HCT116 (cell line): ENCODE measurements around the gene DDX24. TPM values are rescaled to one million over a fixed set of nuclear protein-coding genes. Genes with fewer than 3 reads are reported as not detected.

ENCODE experiments used
- ATAC-seq: fragments of 200-7000 bp; cut with Tn5 transposase; 2 replicates; pipeline ENCODE4 v1.9.1; 2020; ENCODE audit warnings: mild to moderate bottlenecking, moderate library complexity
- BruUV-seq: library from RNA; stranded (reverse); fragments of 400-500 nt; replicated peaks from 2 replicates; lab custom pipeline; 2021; lab: Mats Ljungman, UMichigan
- CTCF ChIA-PET: fragments of 300-600 bp; sonication (Branson Sonifier 250); formaldehyde crosslinking; loops from one replicate; lab custom pipeline; 2021; ENCODE audit warnings: antibody characterized with exemption; lab: Charles Lee
- POLR2A ChIA-PET: fragments of 300-600, 350-600 bp; sonication (Branson Sonifier 250); formaldehyde crosslinking; loops from one replicate; lab custom pipeline; 2021; ENCODE audit warnings: antibody characterized with exemption; lab: Charles Lee
- RAD21 ChIA-PET, 2 experiments: fragments of 300-600 bp; sonication (Branson Sonifier 250); formaldehyde crosslinking; loops; one replicate each; lab custom pipeline; 2023; ENCODE audit warnings: low total read pairs in 2 of 2; ENCODE audit not compliant: uncharacterized antibody in 2 of 2, unreplicated experiment in 2 of 2, low non-redundant PET in 1 of 2; lab: Charles Lee
- DNase-seq: peaks from one replicate; pipeline ENCODE4 v3.0.0-alpha.2; 2010; ENCODE audit warnings: low read depth, low spot score
- H2AFZ ChIP-seq: fragments of 200-600 bp; shearing (Covaris generic), sonication (generic); 2 replicates; pipeline ENCODE4 v1.6.1; 2017; ENCODE audit warnings: low read depth, mixed run types, mixed read lengths, antibody characterized with exemption, low read length; ENCODE audit not compliant: poor library complexity, severe bottlenecking
- H3K27ac ChIP-seq: 2 replicates; pipeline ENCODE4 v1.5.1; 2012; ENCODE audit warnings: low read depth, low read length
- H3K27me3 ChIP-seq: fragments of 200-600 bp; sonication (generic); 2 replicates; pipeline ENCODE4 v1.6.1; 2016; ENCODE audit warnings: mixed run types, low read length, mixed read lengths; ENCODE audit not compliant: insufficient read depth
- H3K36me3 ChIP-seq, 2 experiments: fragments of 200-500 bp in 1 of 2; fragments of 200-600 bp in 1 of 2; sonication (Bioruptor generic) in 1 of 2; sonication (generic) in 1 of 2; 2 replicates each; pipeline versions ENCODE4 v1.5.1 to v1.6.1; 2014 to 2016; ENCODE audit warnings: low read length in 2 of 2, inconsistent platforms in 1 of 2, mixed read lengths in 1 of 2, mixed run types in 1 of 2; ENCODE audit not compliant: insufficient read depth in 2 of 2, control insufficient read depth in 1 of 2
- H3K4me1 ChIP-seq, 2 experiments: fragments of 200-600 bp in 1 of 2; sonication (generic) in 1 of 2; 2 replicates each; pipeline versions ENCODE4 v1.5.1 to v1.6.1; 2012 to 2017; ENCODE audit warnings: low read length in 2 of 2, inconsistent platforms in 1 of 2, mild to moderate bottlenecking in 1 of 2, mixed read lengths in 1 of 2, mixed run types in 1 of 2, moderate library complexity in 1 of 2; ENCODE audit not compliant: insufficient read depth in 2 of 2, control insufficient read depth in 1 of 2
- H3K4me2 ChIP-seq: fragments of 200-600 bp; sonication (generic); 2 replicates; pipeline ENCODE4 v1.6.1; 2017; ENCODE audit warnings: mixed run types, low read length, mixed read lengths
- H3K4me3 ChIP-seq, 2 experiments: fragments of 200-600 bp in 1 of 2; sonication (generic) in 1 of 2; replicated peaks in 1 of 2; 2 replicates each; pipeline ENCODE4 v1.5.1; 2011 to 2016; ENCODE audit warnings: low read length in 2 of 2, control low read depth in 1 of 2, low read depth in 1 of 2, mild to moderate bottlenecking in 1 of 2, mixed read lengths in 1 of 2, mixed run types in 1 of 2
- H3K79me2 ChIP-seq: fragments of 200-600 bp; sonication (generic); 2 replicates; pipeline ENCODE4 v1.6.1; 2017; ENCODE audit warnings: mild to moderate bottlenecking, mixed run types, low read length, moderate library complexity, mixed read lengths; ENCODE audit not compliant: insufficient read depth
- H3K9ac ChIP-seq: fragments of 200-600 bp; sonication (generic); 2 replicates; pipeline ENCODE4 v1.6.1; 2016; ENCODE audit warnings: low read length, mixed read lengths
- H3K9me2 ChIP-seq: fragments of 200-600 bp; sonication (generic), shearing (Covaris generic); 2 replicates; pipeline ENCODE4 v1.6.1; 2017; ENCODE audit warnings: mixed run types, mild to moderate bottlenecking, moderate library complexity; ENCODE audit not compliant: insufficient read depth
- H3K9me3 ChIP-seq, 2 experiments: fragments of 200-500 bp in 1 of 2; fragments of 200-600 bp in 1 of 2; sonication (Bioruptor generic) in 1 of 2; sonication (generic) in 1 of 2; 2 replicates each; pipeline ENCODE4 v1.6.1; 2014 to 2017; ENCODE audit warnings: low read length in 2 of 2, mixed read lengths in 2 of 2, inconsistent platforms in 1 of 2, low read depth in 1 of 2, mild to moderate bottlenecking in 1 of 2, mixed run types in 1 of 2, moderate library complexity in 1 of 2; ENCODE audit not compliant: control insufficient read depth in 1 of 2, insufficient read depth in 1 of 2
- H4K20me1 ChIP-seq: fragments of 200-600 bp; sonication (generic), shearing (Covaris generic); 2 replicates; pipeline ENCODE4 v1.6.1; 2017; ENCODE audit warnings: mixed run types, mild to moderate bottlenecking, moderate library complexity; ENCODE audit not compliant: insufficient read depth
- ATF3 ChIP-seq: IDR thresholded peaks from 2 replicates; pipeline ENCODE4 v1.6.1; 2012
- CBX3 ChIP-seq: IDR thresholded peaks from 2 replicates; pipeline ENCODE4 v1.6.1; 2012; ENCODE audit warnings: low read depth
- CTCF ChIP-seq, 3 experiments: fragments of 200-600 bp in 1 of 3; sonication (generic) in 1 of 3; IDR thresholded peaks in 2 of 3; conservative IDR thresholded peaks in 1 of 3; 2 replicates each; pipeline ENCODE4 v1.5.1; 2012 to 2017; ENCODE audit warnings: low read depth in 2 of 3, low read length in 2 of 3, antibody characterized with exemption in 1 of 3, borderline replicate concordance in 1 of 3, control low read depth in 1 of 3, mild to moderate bottlenecking in 1 of 3, mixed read lengths in 1 of 3, mixed run types in 1 of 3, moderate library complexity in 1 of 3; ENCODE audit not compliant: insufficient read depth in 1 of 3
- EGR1 ChIP-seq: IDR thresholded peaks from 2 replicates; pipeline ENCODE4 v1.6.1; 2012; ENCODE audit warnings: low read depth
- EZH2phosphoT487 ChIP-seq: fragments of 200-600 bp; IDR thresholded peaks from 2 replicates; pipeline ENCODE4 v1.6.1; 2018; ENCODE audit warnings: antibody characterized with exemption, borderline replicate concordance
- FOSL1 ChIP-seq: IDR thresholded peaks from 2 replicates; pipeline ENCODE4 v1.6.1; 2012; ENCODE audit warnings: low read depth
- JUND ChIP-seq: IDR thresholded peaks from 2 replicates; pipeline ENCODE4 v1.6.1; 2012
- MAX ChIP-seq: IDR thresholded peaks from 2 replicates; pipeline ENCODE4 v1.6.1; 2012
- POLR2A ChIP-seq: IDR thresholded peaks from 2 replicates; pipeline ENCODE4 v1.7.0; 2011; ENCODE audit warnings: borderline replicate concordance; ENCODE audit not compliant: insufficient read depth, insufficient read length; ENCODE audit errors: extremely low read depth
- POLR2AphosphoS5 ChIP-seq: IDR thresholded peaks from 2 replicates; pipeline ENCODE4 v1.6.1; 2011; ENCODE audit warnings: mild to moderate bottlenecking, low read depth, low read length, moderate library complexity
- RAD21 ChIP-seq: IDR thresholded peaks from 2 replicates; pipeline ENCODE4 v1.6.1; 2012; ENCODE audit warnings: low read depth, mild to moderate bottlenecking
- REST ChIP-seq: IDR thresholded peaks from 2 replicates; pipeline ENCODE4 v1.6.1; 2012; ENCODE audit warnings: low read depth
- SIN3A ChIP-seq: IDR thresholded peaks from 2 replicates; pipeline ENCODE4 v1.6.1; 2012; ENCODE audit warnings: low read depth
- SP1 ChIP-seq: IDR thresholded peaks from 2 replicates; pipeline ENCODE4 v1.6.1; 2012; ENCODE audit warnings: low read depth
- SRF ChIP-seq: IDR thresholded peaks from 2 replicates; pipeline ENCODE4 v1.6.1; 2012; ENCODE audit warnings: low read depth
- TCF7L2 ChIP-seq: IDR thresholded peaks from 2 replicates; pipeline ENCODE4 v1.7.0; 2011; ENCODE audit warnings: borderline replicate concordance, inconsistent platforms; ENCODE audit not compliant: insufficient read depth, insufficient read length; ENCODE audit errors: extremely low read depth
- YY1 ChIP-seq: IDR thresholded peaks from 2 replicates; pipeline ENCODE4 v1.6.1; 2011; ENCODE audit warnings: low read length, low read depth, moderate library complexity, mild to moderate bottlenecking; ENCODE audit not compliant: insufficient replicate concordance; ENCODE audit errors: extremely low read depth
- ZBTB33 ChIP-seq: IDR thresholded peaks from 2 replicates; pipeline ENCODE4 v1.6.1; 2011; ENCODE audit warnings: mild to moderate bottlenecking, low read length, moderate library complexity; ENCODE audit not compliant: insufficient replicate concordance; ENCODE audit errors: extremely low read depth
- ZFX ChIP-seq: fragments of 450-650 bp; IDR thresholded peaks from 2 replicates; pipeline ENCODE4 v1.6.1; 2017
- ZNF274 ChIP-seq: fragments of 200-500 bp; sonication (Bioruptor generic); IDR thresholded peaks from 2 replicates; pipeline ENCODE4 v1.6.1; 2014; ENCODE audit warnings: mild to moderate bottlenecking, low read depth, low read length, inconsistent platforms
- intact Hi-C: fragments of 100-400 bp; cut with micrococcal nuclease; formaldehyde crosslinking; loops from 2 replicates; pipeline ENCODE4 v1.10.0; 2022
- total RNA-seq: library from RNA; stranded (reverse); gene quantifications from one replicate; pipeline ENCODE4 v1.2.1, GENCODE V29; 2021; ENCODE audit not compliant: unreplicated experiment

The DDX24 gene
- total RNA-seq, 1 experiment from 2014 or later: 169 TPM

- Histone ChIP-seq H3K4me2 (no peak overlapping the region), H3K36me3 (no peaks in the 10 kb centered on the region), H3K27me3 (no peaks in the 10 kb centered on the region), H3K4me1 (peaks cover 5 to 23% of the 10 kb centered on the region in 2 experiments; a peak in 3 of 4 replicates), H3K4me3 (no peak overlapping the region), H4K20me1 (no peaks in the 10 kb centered on the region), H3K9me2 (no peaks in the 10 kb centered on the region), H3K9me3 (no peaks in the 10 kb centered on the region), H2AFZ (no peak overlapping the region), H3K27ac (no peak overlapping the region), H3K79me2 (no peaks in the 10 kb centered on the region), H3K9ac (no peak overlapping the region)
- TF ChIP-seq POLR2A (no peak), SP1 (no peak), SRF (no peak), CBX3 (no peak), MAX (no peak), ZFX (no peak), ZBTB33 (no peak), EZH2phosphoT487 (no peak), JUND (no peak), REST (no peak), ATF3 (no peak), SIN3A (no peak), EGR1 (no peak), ZNF274 (no peak), FOSL1 (no peak), CTCF (IDR thresholded peaks at IDR 0.05 in 2 of 3, conservative IDR thresholded peaks at IDR 0.05 in 1 of 3; ENCODE audit: borderline replicate concordance in 1 of 3, insufficient read depth in 1 of 3, low read depth in 2 of 3, low read length in 2 of 3) (no peak), POLR2AphosphoS5 (no peak), YY1 (no peak), RAD21 (no peak), TCF7L2 (no peak)
- ATAC-seq: no peak
- intact Hi-C loops: no loop called here
- no peak for DNase-seq
- POLR2A ChIA-PET: no interaction called here
- RAD21 ChIA-PET: no interaction called here
- no TSS peak for BruUV-seq
- CTCF ChIA-PET: no interaction called here
These were observed 62.7 kb downstream of the DDX24 start for GRCh38 chr14:94018308-94018707.
